Measurements from ENCODE around the gene E2F4.
A peak's percentile ranks its signal among the peaks of the same experiment; 100 is the strongest.

E2F4 gene

GRCh38 chr16:67213197-67214019, 21.5 kb downstream of the E2F4 start:
- no peak for DNase-seq

GRCh38 chr16:67215706-67216105, 23.8 kb downstream of the E2F4 start:
- no peak for DNase-seq

GRCh38 chr16:67216612-67217490, 24.9 kb downstream of the E2F4 start:
- peak; percentile 90 for DNase-seq

GRCh38 chr16:67223992-67224391, 32.0 kb downstream of the E2F4 start:
- no peak for DNase-seq

- DNase-seq: no peak
Observed at GRCh38 chr16:67226295-67226803, 34.4 kb downstream of the E2F4 start.

GRCh38 chr16:67226804-67227566, 35.0 kb downstream of the E2F4 start, which contains the start of gene TMEM208:
Gene TMEM208, plus strand, starts transcription at chr16:67227130. Its CDS starts 89 bp downstream, at chr16:67227219.
- peak; percentile 99 for DNase-seq

GRCh38 chr16:67227567-67227921, 35.6 kb downstream of the E2F4 start:
- DNase-seq: no peak

- DNase-seq: no peak
Observed at GRCh38 chr16:67228034-67228785, 36.3 kb downstream of the E2F4 start.

GRCh38 chr16:67228905-67229304, 37.0 kb downstream of the E2F4 start:
- DNase-seq: no peak

GRCh38 chr16:67229906-67230808, 38.2 kb downstream of the E2F4 start:
- no peak for DNase-seq

- DNase-seq: no peak
Observed at GRCh38 chr16:67230809-67231660, 39.1 kb downstream of the E2F4 start.

- DNase-seq: no peak
Observed at GRCh38 chr16:67233596-67233995, 41.6 kb downstream of the E2F4 start.

GRCh38 chr16:67234180-67234597, 42.2 kb downstream of the E2F4 start:
- no peak for DNase-seq

- DNase-seq: peak; percentile 80
Observed at GRCh38 chr16:67235816-67236562, 44.0 kb downstream of the E2F4 start.

- peak; percentile 92 for DNase-seq
Observed at GRCh38 chr16:67236563-67237395, 44.8 kb downstream of the E2F4 start.

- DNase-seq: no peak
Observed at GRCh38 chr16:67237396-67238277, 45.7 kb downstream of the E2F4 start.

- DNase-seq: no peak
Observed at GRCh38 chr16:67238278-67238575, 46.3 kb downstream of the E2F4 start.
